WTC11 (cell line): ENCODE data around the gene FSTL4. TPM values are rescaled to one million over a fixed set of nuclear protein-coding genes. Genes with fewer than 3 reads are reported as not detected.

Experiments
- ATAC-seq: fragments of 200-7000 bp; cut with Tn5 transposase; 2 replicates; pipeline ENCODE4 v1.10.0; 2021; ENCODE audit warnings: mild to moderate bottlenecking, moderate library complexity
- CTCF ChIA-PET: fragments of 300-600 bp; sonication (Branson Sonifier 250); formaldehyde crosslinking; loops from one replicate; lab custom pipeline; 2021; ENCODE audit warnings: antibody characterized with exemption; lab: Charles Lee
- POLR2A ChIA-PET: fragments of 350-600 bp; sonication (Branson Sonifier 250); formaldehyde crosslinking; loops from one replicate; lab custom pipeline; 2021; ENCODE audit warnings: antibody characterized with exemption; lab: Charles Lee
- DNase-seq: peaks from one replicate; pipeline ENCODE4 v3.0.0; 2021; ENCODE audit warnings: low spot score
- H3K27ac Mint-ChIP-seq: 2 replicates; pipeline ENCODE4 v1.8.0; 2021; ENCODE audit warnings: mixed read lengths
- H3K27me3 Mint-ChIP-seq: 2 replicates; pipeline ENCODE4 v1.8.0; 2021; ENCODE audit warnings: low read depth, mild to moderate bottlenecking, moderate library complexity, mixed read lengths
- H3K36me3 Mint-ChIP-seq: 2 replicates; pipeline ENCODE4 v1.8.0; 2021; ENCODE audit warnings: mixed read lengths
- H3K4me1 Mint-ChIP-seq: 2 replicates; pipeline ENCODE4 v1.8.0; 2022; ENCODE audit warnings: mixed read lengths
- H3K4me3 Mint-ChIP-seq: 2 replicates; pipeline ENCODE4 v1.8.0; 2021; ENCODE audit warnings: mild to moderate bottlenecking, moderate library complexity, mixed read lengths
- H3K9me3 Mint-ChIP-seq: 2 replicates; pipeline ENCODE4 v1.8.0; 2021; ENCODE audit warnings: mixed read lengths
- AR ChIP-seq: fragments of 250-450 bp; sonication (Bioruptor Pico); IDR thresholded peaks from 2 replicates; pipeline ENCODE4 v1.9.0; 2021; ENCODE audit warnings: mild to moderate bottlenecking
- ATF2 ChIP-seq: sonication (generic); formaldehyde crosslinking; IDR thresholded peaks from 2 replicates; pipeline ENCODE4 v1.8.1; 2022; ENCODE audit warnings: low read depth, missing genetic modification reagents, borderline replicate concordance
- ELF4 ChIP-seq: sonication (generic); formaldehyde crosslinking; IDR thresholded peaks from 2 replicates; pipeline ENCODE4 v1.8.1; 2022; ENCODE audit warnings: low read depth, mild to moderate bottlenecking, moderate library complexity, missing genetic modification reagents
- EMX1 ChIP-seq: fragments of 250-450 bp; sonication (Bioruptor Pico); IDR thresholded peaks from 2 replicates; pipeline ENCODE4 v1.8.0; 2021; ENCODE audit warnings: mild to moderate bottlenecking
- ESRRA ChIP-seq: sonication (generic); formaldehyde crosslinking; IDR thresholded peaks from 2 replicates; pipeline ENCODE4 v1.8.1; 2022; ENCODE audit warnings: mild to moderate bottlenecking, missing genetic modification reagents, borderline replicate concordance
- HMGXB4 ChIP-seq: sonication (generic); formaldehyde crosslinking; IDR thresholded peaks from 2 replicates; pipeline ENCODE4 v1.8.1; 2023; ENCODE audit warnings: mild to moderate bottlenecking, moderate library complexity, missing genetic modification reagents
- JUN ChIP-seq: sonication (generic); formaldehyde crosslinking; IDR thresholded peaks from 2 replicates; pipeline ENCODE4 v1.8.0; 2023; ENCODE audit warnings: mild to moderate bottlenecking, missing genetic modification reagents
- KAT7 ChIP-seq: sonication (generic); formaldehyde crosslinking; IDR thresholded peaks from 2 replicates; pipeline ENCODE4 v1.8.1; 2023; ENCODE audit warnings: missing genetic modification reagents, mild to moderate bottlenecking, borderline replicate concordance
- MYBL2 ChIP-seq: sonication (generic); formaldehyde crosslinking; IDR thresholded peaks from 2 replicates; pipeline ENCODE4 v1.8.1; 2023; ENCODE audit warnings: mild to moderate bottlenecking, moderate library complexity, missing genetic modification reagents
- PRRX2 ChIP-seq: fragments of 250-450 bp; sonication (Bioruptor Pico); IDR thresholded peaks from 2 replicates; pipeline ENCODE4 v1.8.0; 2021; ENCODE audit warnings: mild to moderate bottlenecking
- RORB ChIP-seq: fragments of 250-450 bp; sonication (Bioruptor Pico); IDR thresholded peaks from 2 replicates; pipeline ENCODE4 v1.9.0; 2021; ENCODE audit warnings: mild to moderate bottlenecking
- SMAD4 ChIP-seq: sonication (generic); formaldehyde crosslinking; IDR thresholded peaks from 2 replicates; pipeline ENCODE4 v1.8.0; 2022; ENCODE audit warnings: mild to moderate bottlenecking, missing genetic modification reagents
- SOX15 ChIP-seq: fragments of 250-450 bp; sonication (Bioruptor Pico); IDR thresholded peaks from 2 replicates; pipeline ENCODE4 v1.9.0; 2021; ENCODE audit warnings: mild to moderate bottlenecking
- total RNA-seq: library from RNA; stranded (reverse); gene quantifications from 3 replicates; pipeline ENCODE4 v1.2.3, GENCODE V29; 2021
- TF ChIP-seq, protein P1 (sequence below): sonication (generic); formaldehyde crosslinking; IDR thresholded peaks from 2 replicates; pipeline ENCODE4 v1.8.0; 2022; ENCODE audit warnings: mild to moderate bottlenecking, missing genetic modification reagents
- TF ChIP-seq, protein P2 (sequence below): fragments of 250-450 bp; sonication (Bioruptor Pico); IDR thresholded peaks from 2 replicates; pipeline ENCODE4 v1.9.0; 2021; ENCODE audit warnings: moderate library complexity, mild to moderate bottlenecking, inconsistent platforms, borderline replicate concordance
- TF ChIP-seq, protein P3 (sequence below): sonication (generic); formaldehyde crosslinking; IDR thresholded peaks from 2 replicates; pipeline ENCODE4 v1.8.0; 2023; ENCODE audit warnings: missing genetic modification reagents
- TF ChIP-seq, protein P4 (sequence below): sonication (generic); formaldehyde crosslinking; conservative IDR thresholded peaks from 2 replicates; pipeline ENCODE4 v1.8.1; 2023; ENCODE audit warnings: mild to moderate bottlenecking, low read depth, missing genetic modification reagents, moderate library complexity

FSTL4 gene
- total RNA-seq, 1 experiment from 2014 or later: 6.1 TPM

- Mint-ChIP-seq H3K4me1 (peaks cover 23% of the 10 kb centered on the region), H3K27ac (no peak overlapping the region), H3K27me3 (no peaks in the 10 kb centered on the region; the same call in 1 of the 2 replicates), H3K4me3 (no peak overlapping the region), H3K9me3 (no peaks in the 10 kb centered on the region), H3K36me3 (no peaks in the 10 kb centered on the region)
- TF ChIP-seq EMX1 (CRISPR knock-in tag) (no peak), MYBL2 (CRISPR knock-in tag) (no peak), AR (CRISPR knock-in tag) (no peak), KAT7 (CRISPR knock-in tag) (no peak), ESRRA (CRISPR knock-in tag) (no peak)
- TF ChIP-seq, protein P1, sequence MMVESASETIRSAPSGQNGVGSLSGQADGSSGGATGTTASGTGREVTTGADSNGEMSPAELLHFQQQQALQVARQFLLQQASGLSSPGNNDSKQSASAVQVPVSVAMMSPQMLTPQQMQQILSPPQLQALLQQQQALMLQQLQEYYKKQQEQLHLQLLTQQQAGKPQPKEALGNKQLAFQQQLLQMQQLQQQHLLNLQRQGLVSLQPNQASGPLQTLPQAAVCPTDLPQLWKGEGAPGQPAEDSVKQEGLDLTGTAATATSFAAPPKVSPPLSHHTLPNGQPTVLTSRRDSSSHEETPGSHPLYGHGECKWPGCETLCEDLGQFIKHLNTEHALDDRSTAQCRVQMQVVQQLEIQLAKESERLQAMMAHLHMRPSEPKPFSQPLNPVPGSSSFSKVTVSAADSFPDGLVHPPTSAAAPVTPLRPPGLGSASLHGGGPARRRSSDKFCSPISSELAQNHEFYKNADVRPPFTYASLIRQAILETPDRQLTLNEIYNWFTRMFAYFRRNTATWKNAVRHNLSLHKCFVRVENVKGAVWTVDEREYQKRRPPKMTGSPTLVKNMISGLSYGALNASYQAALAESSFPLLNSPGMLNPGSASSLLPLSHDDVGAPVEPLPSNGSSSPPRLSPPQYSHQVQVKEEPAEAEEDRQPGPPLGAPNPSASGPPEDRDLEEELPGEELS: no peak
- TF ChIP-seq, protein P2, sequence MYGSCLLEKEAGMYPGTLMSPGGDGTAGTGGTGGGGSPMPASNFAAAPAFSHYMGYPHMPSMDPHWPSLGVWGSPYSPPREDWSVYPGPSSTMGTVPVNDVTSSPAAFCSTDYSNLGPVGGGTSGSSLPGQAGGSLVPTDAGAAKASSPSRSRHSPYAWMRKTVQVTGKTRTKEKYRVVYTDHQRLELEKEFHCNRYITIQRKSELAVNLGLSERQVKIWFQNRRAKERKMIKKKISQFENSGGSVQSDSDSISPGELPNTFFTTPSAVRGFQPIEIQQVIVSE (CRISPR knock-in tag): no peak
- ChIA-PET POLR2A (no interaction called here), CTCF (interaction anchor here (1.0 to 1.6 kb wide), 3 partner anchors 12 to 104 kb away, joined by 3 to 5 read pairs (median 4); no protein-coding TSS in a partner anchor)
- DNase-seq (no peak), ATAC-seq (no peak)
Measured at GRCh38 chr5:133527311-133527710, 85.0 kb downstream of the FSTL4 start.

DNA sequence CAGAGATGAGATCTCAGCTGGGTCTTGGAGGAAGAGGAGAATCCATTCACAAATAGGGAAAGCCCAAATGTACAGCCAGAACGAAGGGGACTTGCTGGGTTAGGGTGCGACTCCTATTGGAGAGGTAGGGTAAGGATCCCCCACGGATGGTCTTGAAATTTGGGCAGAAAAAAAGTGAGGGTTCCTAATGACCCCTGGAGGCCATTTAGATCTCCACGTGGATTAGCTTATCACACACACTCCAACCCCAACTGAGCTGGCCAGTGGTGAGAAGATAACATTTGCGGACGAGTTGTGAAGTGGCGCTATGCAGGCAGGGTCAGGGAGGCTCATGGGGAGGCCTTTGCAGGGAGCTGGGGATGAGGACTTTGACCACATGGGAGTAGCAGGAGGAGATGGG is 86.0 kb downstream of the FSTL4 start:
- DNase-seq: no peak
- peaks cover 23% of the 10 kb centered on the region for H3K4me1 Mint-ChIP-seq
- H3K27me3 Mint-ChIP-seq: no peaks in the 10 kb centered on the region; the same call in 1 of the 2 replicates
- POLR2A ChIA-PET: no interaction called here
- H3K4me3 Mint-ChIP-seq: no peak overlapping the region
- TF ChIP-seq, protein P3, sequence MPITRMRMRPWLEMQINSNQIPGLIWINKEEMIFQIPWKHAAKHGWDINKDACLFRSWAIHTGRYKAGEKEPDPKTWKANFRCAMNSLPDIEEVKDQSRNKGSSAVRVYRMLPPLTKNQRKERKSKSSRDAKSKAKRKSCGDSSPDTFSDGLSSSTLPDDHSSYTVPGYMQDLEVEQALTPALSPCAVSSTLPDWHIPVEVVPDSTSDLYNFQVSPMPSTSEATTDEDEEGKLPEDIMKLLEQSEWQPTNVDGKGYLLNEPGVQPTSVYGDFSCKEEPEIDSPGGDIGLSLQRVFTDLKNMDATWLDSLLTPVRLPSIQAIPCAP (CRISPR knock-in tag): no peak
- no peak for TF ChIP-seq ELF4 (CRISPR knock-in tag)
- no peak for TF ChIP-seq PRRX2 (CRISPR knock-in tag)
- TF ChIP-seq JUN (CRISPR knock-in tag): no peak
- TF ChIP-seq, all 79 proteins: peak for 0
- Mint-ChIP-seq H3K36me3 (no peaks in the 10 kb centered on the region), H3K9me3 (no peaks in the 10 kb centered on the region), H3K27ac (no peak overlapping the region)
- CTCF ChIA-PET: interaction anchor here (2.5 kb wide), 1 partner anchor 103 kb away, joined by 10 read pairs; no protein-coding TSS in a partner anchor
- ATAC-seq: no peak; the same call in 1 of the 2 replicates

GRCh38 chr5:133525126-133525525 is 87.2 kb downstream of the FSTL4 start:
- no peaks in the 10 kb centered on the region for H3K9me3 Mint-ChIP-seq

More at GRCh38 chr5:133525126-133525525, 87.2 kb downstream of the FSTL4 start:
- TF ChIP-seq HMGXB4: no peak
- TF ChIP-seq SMAD4 (CRISPR knock-in tag): no peak
- no peak for TF ChIP-seq RORB (CRISPR knock-in tag)
- no peak for TF ChIP-seq ATF2
- TF ChIP-seq, protein P4, sequence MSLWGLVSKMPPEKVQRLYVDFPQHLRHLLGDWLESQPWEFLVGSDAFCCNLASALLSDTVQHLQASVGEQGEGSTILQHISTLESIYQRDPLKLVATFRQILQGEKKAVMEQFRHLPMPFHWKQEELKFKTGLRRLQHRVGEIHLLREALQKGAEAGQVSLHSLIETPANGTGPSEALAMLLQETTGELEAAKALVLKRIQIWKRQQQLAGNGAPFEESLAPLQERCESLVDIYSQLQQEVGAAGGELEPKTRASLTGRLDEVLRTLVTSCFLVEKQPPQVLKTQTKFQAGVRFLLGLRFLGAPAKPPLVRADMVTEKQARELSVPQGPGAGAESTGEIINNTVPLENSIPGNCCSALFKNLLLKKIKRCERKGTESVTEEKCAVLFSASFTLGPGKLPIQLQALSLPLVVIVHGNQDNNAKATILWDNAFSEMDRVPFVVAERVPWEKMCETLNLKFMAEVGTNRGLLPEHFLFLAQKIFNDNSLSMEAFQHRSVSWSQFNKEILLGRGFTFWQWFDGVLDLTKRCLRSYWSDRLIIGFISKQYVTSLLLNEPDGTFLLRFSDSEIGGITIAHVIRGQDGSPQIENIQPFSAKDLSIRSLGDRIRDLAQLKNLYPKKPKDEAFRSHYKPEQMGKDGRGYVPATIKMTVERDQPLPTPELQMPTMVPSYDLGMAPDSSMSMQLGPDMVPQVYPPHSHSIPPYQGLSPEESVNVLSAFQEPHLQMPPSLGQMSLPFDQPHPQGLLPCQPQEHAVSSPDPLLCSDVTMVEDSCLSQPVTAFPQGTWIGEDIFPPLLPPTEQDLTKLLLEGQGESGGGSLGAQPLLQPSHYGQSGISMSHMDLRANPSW (CRISPR knock-in tag): no peak
- no peak for TF ChIP-seq SOX15 (CRISPR knock-in tag)
- ATAC-seq (no peak; the same call in 1 of the 2 replicates), DNase-seq (no peak)
- no peak overlapping the region for H3K27ac Mint-ChIP-seq
- H3K4me3 Mint-ChIP-seq: no peak overlapping the region
- ChIA-PET CTCF (interaction anchor here (0.7 to 2.5 kb wide), 2 partner anchors 28 to 101 kb away, joined by 3 to 10 read pairs; no protein-coding TSS in a partner anchor), POLR2A (interaction anchor here (0.9 kb wide), 1 partner anchor 435 kb away, joined by 7 read pairs; no protein-coding TSS in a partner anchor)
- H3K4me1 Mint-ChIP-seq: peaks cover 23% of the 10 kb centered on the region
- no peaks in the 10 kb centered on the region; the same call in 1 of the 2 replicates for H3K27me3 Mint-ChIP-seq
- no peaks in the 10 kb centered on the region for H3K36me3 Mint-ChIP-seq
